ENCODE data around the gene CAPG.

The CAPG gene

GRCh38 chr2:85355521-85355920 lies 54.6 kb downstream of the CAPG start:
- Histone ChIP-seq H3K9me3 (ENCODE audit: control insufficient read depth, low read length) (no peaks in the 10 kb centered on the region), H3K4me3 (ENCODE audit: low read depth, low read length) (peak overlapping the region; percentile 99), H2AFZ (peak overlapping the region; percentile 94), H3K27ac (no peak overlapping the region), H3K36me3 (ENCODE audit: control insufficient read depth, insufficient read depth, low read length) (no peaks in the 10 kb centered on the region), H3K27me3 (ENCODE audit: control insufficient read depth, insufficient read depth, low read length) (no peaks in the 10 kb centered on the region), H3K9ac (peak overlapping the region; percentile 30), H3K4me1 (no peaks in the 10 kb centered on the region), H3K79me2 (peaks cover 16% of the 10 kb centered on the region), H3K4me2 (ENCODE audit: low read length) (peak overlapping the region; percentile 97)
- TF ChIP-seq CTCF (IDR thresholded peaks at IDR 0.05), result no peak

GRCh38 chr2:85355073-85355410 lies 55.1 kb downstream of the CAPG start:
- Histone ChIP-seq H3K4me1 (no peaks in the 10 kb centered on the region), H2AFZ (peak overlapping the region; percentile 94), H3K9ac (peak overlapping the region; percentile 30), H3K4me3 (ENCODE audit: low read depth, low read length) (peak overlapping the region; percentile 99), H3K36me3 (ENCODE audit: control insufficient read depth, insufficient read depth, low read length) (no peaks in the 10 kb centered on the region), H3K27ac (peak overlapping the region; percentile 67), H3K79me2 (peaks cover 16% of the 10 kb centered on the region), H3K9me3 (ENCODE audit: control insufficient read depth, low read length) (no peaks in the 10 kb centered on the region), H3K27me3 (ENCODE audit: control insufficient read depth, insufficient read depth, low read length) (no peaks in the 10 kb centered on the region), H3K4me2 (ENCODE audit: low read length) (peak overlapping the region; percentile 97)
- TF ChIP-seq CTCF (IDR thresholded peaks at IDR 0.05), result no peak

- Histone ChIP-seq H3K79me2 (peaks cover 16% of the 10 kb centered on the region), H3K9ac (peak within 1 kb of the TSS; percentile 30), H3K9me3 (ENCODE audit: control insufficient read depth, low read length) (no peaks in the 10 kb centered on the region), H3K4me2 (ENCODE audit: low read length) (peak within 1 kb of the TSS; percentile 97), H2AFZ (peak within 1 kb of the TSS; percentile 94), H3K27ac (peak within 1 kb of the TSS; percentile 67), H3K4me1 (no peaks in the 10 kb centered on the region), H3K36me3 (ENCODE audit: control insufficient read depth, insufficient read depth, low read length) (no peaks in the 10 kb centered on the region), H3K4me3 (ENCODE audit: low read depth, low read length) (peak within 1 kb of the TSS; percentile 99), H3K27me3 (ENCODE audit: control insufficient read depth, insufficient read depth, low read length) (no peaks in the 10 kb centered on the region)
- no peak for TF ChIP-seq CTCF (IDR thresholded peaks at IDR 0.05)
These were observed 55.7 kb downstream of the CAPG start, which contains the start of the genes ELMOD3 and RETSAT for GRCh38 chr2:85354286-85355072. TSS of gene ELMOD3 (plus strand) at chr2:85354769. CDS start at chr2:85357199, 2,430 bp downstream. TSS of gene RETSAT (minus strand) at chr2:85354528. CDS start at chr2:85354507, 21 bp downstream.

DNA sequence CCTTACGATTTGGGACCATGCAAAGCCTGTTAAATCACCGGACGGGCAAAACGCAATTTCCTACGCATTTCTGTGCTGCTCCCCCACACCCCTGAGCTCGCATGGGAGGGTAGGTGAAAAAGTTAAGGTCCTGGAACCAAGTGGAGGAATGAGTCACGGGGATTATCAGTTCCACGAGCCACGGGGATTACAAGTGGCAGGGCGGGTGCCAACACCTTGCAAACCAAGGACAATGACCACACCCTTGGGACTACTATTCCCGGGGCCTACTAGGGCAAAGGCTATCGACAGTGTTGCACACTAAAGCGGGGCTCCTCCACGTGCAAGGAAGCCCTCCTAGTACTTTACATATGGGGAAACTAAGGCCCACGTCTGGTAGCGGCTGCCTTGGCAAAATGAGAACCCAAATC lies 56.3 kb downstream of the CAPG start:
- Histone ChIP-seq H3K4me3 (ENCODE audit: low read depth, low read length) (peak overlapping the region; percentile 99), H3K9me3 (ENCODE audit: control insufficient read depth, low read length) (no peaks in the 10 kb centered on the region), H3K79me2 (peaks cover 16% of the 10 kb centered on the region), H3K9ac (peak overlapping the region; percentile 30), H3K4me2 (ENCODE audit: low read length) (peak overlapping the region; percentile 97), H3K36me3 (ENCODE audit: control insufficient read depth, insufficient read depth, low read length) (no peaks in the 10 kb centered on the region), H2AFZ (peak overlapping the region; percentile 94), H3K4me1 (no peaks in the 10 kb centered on the region), H3K27ac (peak overlapping the region; percentile 67), H3K27me3 (ENCODE audit: control insufficient read depth, insufficient read depth, low read length) (no peaks in the 10 kb centered on the region)
- TF ChIP-seq CTCF (IDR thresholded peaks at IDR 0.05), result no peak

DNA sequence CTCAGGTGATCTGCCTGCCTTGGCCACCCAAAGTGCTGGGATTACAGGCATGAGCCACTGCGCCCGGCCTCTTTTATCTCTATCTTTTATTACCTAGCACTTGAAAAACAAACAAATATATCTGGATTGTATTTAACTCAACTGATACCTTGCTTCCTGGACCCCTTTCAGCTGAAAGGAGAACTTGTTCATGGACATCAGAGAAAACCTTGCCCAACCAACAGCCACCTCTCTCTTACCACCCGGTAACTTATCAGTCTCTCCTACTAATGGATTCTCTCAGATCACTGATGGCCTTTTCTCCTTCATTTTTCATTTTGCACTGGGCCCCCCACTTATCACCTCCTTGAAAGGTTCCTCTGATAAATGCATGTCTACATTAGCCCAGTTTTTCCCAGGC lies 62.6 kb downstream of the CAPG start:
- no peak overlapping the region for H2AFZ ChIP-seq
- H3K9ac ChIP-seq, result no peak overlapping the region
- H3K79me2 ChIP-seq, result no peaks in the 10 kb centered on the region
- no peak for TF ChIP-seq CTCF (IDR thresholded peaks at IDR 0.05)
- no peaks in the 10 kb centered on the region for H3K4me1 ChIP-seq
- H3K4me2 ChIP-seq (ENCODE audit: low read length), result no peak overlapping the region
- no peak overlapping the region for H3K4me3 ChIP-seq (ENCODE audit: low read depth, low read length)
- H3K27ac ChIP-seq, result no peak overlapping the region
- H3K27me3 ChIP-seq (ENCODE audit: control insufficient read depth, insufficient read depth, low read length), result no peaks in the 10 kb centered on the region
- no peaks in the 10 kb centered on the region for H3K9me3 ChIP-seq (ENCODE audit: control insufficient read depth, low read length)
- H3K36me3 ChIP-seq (ENCODE audit: control insufficient read depth, insufficient read depth, low read length), result no peaks in the 10 kb centered on the region
